WTC11 (cell line): ENCODE data around the gene CYP2C18. TPM values are rescaled to one million over a fixed set of nuclear protein-coding genes. Genes with fewer than 3 reads are reported as not detected.
"Not testable (repeated sequence)": the region's sequence is repeated elsewhere in the genome, so short reads cannot be mapped to it uniquely, and the experiment has no call there.

ENCODE experiments used
- ATAC-seq: fragments of 200-7000 bp; cut with Tn5 transposase; 2 replicates; pipeline ENCODE4 v1.10.0; 2021; ENCODE audit warnings: mild to moderate bottlenecking, moderate library complexity
- CTCF ChIA-PET: fragments of 300-600 bp; sonication (Branson Sonifier 250); formaldehyde crosslinking; loops from one replicate; lab custom pipeline; 2021; ENCODE audit warnings: antibody characterized with exemption; lab: Charles Lee
- POLR2A ChIA-PET: fragments of 350-600 bp; sonication (Branson Sonifier 250); formaldehyde crosslinking; loops from one replicate; lab custom pipeline; 2021; ENCODE audit warnings: antibody characterized with exemption; lab: Charles Lee
- DNase-seq: peaks from one replicate; pipeline ENCODE4 v3.0.0; 2021; ENCODE audit warnings: low spot score
- H3K27ac Mint-ChIP-seq: 2 replicates; pipeline ENCODE4 v1.8.0; 2021; ENCODE audit warnings: mixed read lengths
- H3K27me3 Mint-ChIP-seq: 2 replicates; pipeline ENCODE4 v1.8.0; 2021; ENCODE audit warnings: low read depth, mild to moderate bottlenecking, moderate library complexity, mixed read lengths
- H3K36me3 Mint-ChIP-seq: 2 replicates; pipeline ENCODE4 v1.8.0; 2021; ENCODE audit warnings: mixed read lengths
- H3K4me1 Mint-ChIP-seq: 2 replicates; pipeline ENCODE4 v1.8.0; 2022; ENCODE audit warnings: mixed read lengths
- H3K4me3 Mint-ChIP-seq: 2 replicates; pipeline ENCODE4 v1.8.0; 2021; ENCODE audit warnings: mild to moderate bottlenecking, moderate library complexity, mixed read lengths
- H3K9me3 Mint-ChIP-seq: 2 replicates; pipeline ENCODE4 v1.8.0; 2021; ENCODE audit warnings: mixed read lengths
- AFF4 ChIP-seq: sonication (generic); formaldehyde crosslinking; IDR thresholded peaks from 2 replicates; pipeline ENCODE4 v1.8.1; 2023; ENCODE audit warnings: mild to moderate bottlenecking, missing genetic modification reagents, borderline replicate concordance
- FOXJ3 ChIP-seq: sonication (generic); formaldehyde crosslinking; IDR thresholded peaks from 2 replicates; pipeline ENCODE4 v1.9.0; 2021; ENCODE audit warnings: missing genetic modification reagents, mild to moderate bottlenecking, borderline replicate concordance
- GABPB1 ChIP-seq: sonication (generic); formaldehyde crosslinking; IDR thresholded peaks from 2 replicates; pipeline ENCODE4 v1.8.1; 2023; ENCODE audit warnings: mild to moderate bottlenecking, missing genetic modification reagents
- GRHL2 ChIP-seq: fragments of 250-450 bp; sonication (Bioruptor Pico); IDR thresholded peaks from 2 replicates; pipeline ENCODE4 v1.8.0; 2022; ENCODE audit warnings: mild to moderate bottlenecking, moderate library complexity; ENCODE audit not compliant: insufficient replicate concordance, severe bottlenecking
- HMGA2 ChIP-seq: fragments of 250-450 bp; sonication (Bioruptor Pico); IDR thresholded peaks from 2 replicates; pipeline ENCODE4 v1.4.0; 2021; ENCODE audit warnings: mild to moderate bottlenecking, moderate library complexity
- JUN ChIP-seq: sonication (generic); formaldehyde crosslinking; IDR thresholded peaks from 2 replicates; pipeline ENCODE4 v1.8.0; 2023; ENCODE audit warnings: mild to moderate bottlenecking, missing genetic modification reagents
- KAT7 ChIP-seq: sonication (generic); formaldehyde crosslinking; IDR thresholded peaks from 2 replicates; pipeline ENCODE4 v1.8.1; 2023; ENCODE audit warnings: missing genetic modification reagents, mild to moderate bottlenecking, borderline replicate concordance
- MLX ChIP-seq: sonication (generic); formaldehyde crosslinking; IDR thresholded peaks from 2 replicates; pipeline ENCODE4 v1.8.1; 2023; ENCODE audit warnings: mild to moderate bottlenecking, missing genetic modification reagents, moderate library complexity
- MXD4 ChIP-seq: fragments of 250-450 bp; sonication (Bioruptor Pico); IDR thresholded peaks from 2 replicates; pipeline ENCODE4 v1.8.0; 2021; ENCODE audit warnings: mild to moderate bottlenecking, moderate library complexity, borderline replicate concordance
- MYBL2 ChIP-seq: sonication (generic); formaldehyde crosslinking; IDR thresholded peaks from 2 replicates; pipeline ENCODE4 v1.8.1; 2023; ENCODE audit warnings: mild to moderate bottlenecking, moderate library complexity, missing genetic modification reagents
- NFE2L1 ChIP-seq: sonication (generic); formaldehyde crosslinking; IDR thresholded peaks from 2 replicates; pipeline ENCODE4 v1.8.1; 2023; ENCODE audit warnings: missing genetic modification reagents
- SP1 ChIP-seq: sonication (generic); formaldehyde crosslinking; conservative IDR thresholded peaks from 2 replicates; pipeline ENCODE4 v1.8.1; 2022; ENCODE audit warnings: missing genetic modification reagents
- TP53 ChIP-seq: sonication (generic); formaldehyde crosslinking; IDR thresholded peaks from 2 replicates; pipeline ENCODE4 v1.8.1; 2023; ENCODE audit warnings: mild to moderate bottlenecking, missing genetic modification reagents
- USF1 ChIP-seq: sonication (generic); formaldehyde crosslinking; IDR thresholded peaks from 2 replicates; pipeline ENCODE4 v1.8.0; 2022; ENCODE audit warnings: mild to moderate bottlenecking, missing genetic modification reagents
- ZMAT4 ChIP-seq: fragments of 250-450 bp; sonication (Bioruptor Pico); IDR thresholded peaks from 2 replicates; pipeline ENCODE4 v1.9.0; 2021; ENCODE audit warnings: mild to moderate bottlenecking
- ZNF396 ChIP-seq: fragments of 250-450 bp; sonication (Bioruptor Pico); IDR thresholded peaks from 2 replicates; pipeline ENCODE4 v1.8.0; 2021; ENCODE audit warnings: mild to moderate bottlenecking, moderate library complexity, borderline replicate concordance
- ZNF423 ChIP-seq: fragments of 250-450 bp; sonication (Bioruptor Pico); IDR thresholded peaks from 2 replicates; pipeline ENCODE4 v2.1.2; 2022; ENCODE audit warnings: mild to moderate bottlenecking, moderate library complexity
- total RNA-seq: library from RNA; stranded (reverse); gene quantifications from 3 replicates; pipeline ENCODE4 v1.2.3, GENCODE V29; 2021

Gene CYP2C18
- total RNA-seq, 1 experiment from 2014 or later = 0.28 TPM

GRCh38 chr10:94680544-94680943 lies 3.0 kb upstream of the CYP2C18 start:
- DNase-seq (no peak), ATAC-seq (no peak)
- POLR2A ChIA-PET = no interaction called here
- H3K36me3 Mint-ChIP-seq = no peaks in the 10 kb centered on the region
- H3K27ac Mint-ChIP-seq = no peak overlapping the region
- H3K4me3 Mint-ChIP-seq = no peak overlapping the region
- peaks cover 6% of the 10 kb centered on the region for H3K4me1 Mint-ChIP-seq
- peaks cover 8% of the 10 kb centered on the region for H3K9me3 Mint-ChIP-seq
- TF ChIP-seq MXD4 = no peak
- no peak for TF ChIP-seq AFF4 (CRISPR knock-in tag)
- TF ChIP-seq HMGA2 (CRISPR knock-in tag) = no peak
- no peak for TF ChIP-seq MLX (CRISPR knock-in tag)
- no peak for TF ChIP-seq KAT7 (CRISPR knock-in tag)
- TF ChIP-seq TP53 (CRISPR knock-in tag) = no peak
- no peak for TF ChIP-seq USF1 (CRISPR knock-in tag)
- TF ChIP-seq GABPB1 = peak; percentile 92
- no peak for TF ChIP-seq NFE2L1 (CRISPR knock-in tag)
- TF ChIP-seq, all 79 proteins: peak for 1
- no peaks in the 10 kb centered on the region for H3K27me3 Mint-ChIP-seq
- CTCF ChIA-PET = no interaction called here

- POLR2A ChIA-PET, CTCF ChIA-PET, H3K27me3 Mint-ChIP-seq, H3K36me3 Mint-ChIP-seq, H3K27ac Mint-ChIP-seq, H3K9me3 Mint-ChIP-seq, H3K4me3 Mint-ChIP-seq, H3K4me1 Mint-ChIP-seq, DNase-seq: not testable (repeated sequence)
- peak; percentile 16; the same call in 1 of the 2 replicates for ATAC-seq
Measured at GRCh38 chr10:94682636-94683035, 893 bp upstream of the CYP2C18 start.

GRCh38 chr10:94687625-94688248 lies 4.2 kb downstream of the CYP2C18 start:
- DNase-seq (no peak), ATAC-seq (no peak)
- H3K4me1 Mint-ChIP-seq = peaks cover 3% of the 10 kb centered on the region
- H3K4me3 Mint-ChIP-seq = no peak overlapping the region
- H3K9me3 Mint-ChIP-seq = peaks cover 18% of the 10 kb centered on the region
- CTCF ChIA-PET = interaction anchor here (1.4 kb wide), 1 partner anchor 10 kb away, joined by 4 read pairs; no protein-coding TSS in a partner anchor
- H3K27me3 Mint-ChIP-seq = no peaks in the 10 kb centered on the region
- TF ChIP-seq SP1 = no peak
- TF ChIP-seq JUN (CRISPR knock-in tag) = no peak
- no peak for TF ChIP-seq FOXJ3 (CRISPR knock-in tag)
- no peak for TF ChIP-seq MLX (CRISPR knock-in tag)
- TF ChIP-seq GRHL2 = no peak
- no peak for TF ChIP-seq ZNF423 (CRISPR knock-in tag)
- no peak overlapping the region for H3K27ac Mint-ChIP-seq
- no peaks in the 10 kb centered on the region for H3K36me3 Mint-ChIP-seq
- POLR2A ChIA-PET = no interaction called here

GRCh38 chr10:94706089-94706488 lies 22.6 kb downstream of the CYP2C18 start:
- ChIA-PET CTCF (no interaction called here), POLR2A (no interaction called here)
- H3K9me3 Mint-ChIP-seq = peaks cover 7% of the 10 kb centered on the region
- no peak overlapping the region for H3K27ac Mint-ChIP-seq
- no peaks in the 10 kb centered on the region for H3K36me3 Mint-ChIP-seq
- H3K4me3 Mint-ChIP-seq = no peak overlapping the region
- H3K27me3 Mint-ChIP-seq = peaks cover 3% of the 10 kb centered on the region; the same call in 1 of the 2 replicates
- no peak for DNase-seq
- no peaks in the 10 kb centered on the region for H3K4me1 Mint-ChIP-seq
- no peak for ATAC-seq
- TF ChIP-seq ZMAT4 = no peak
- no peak for TF ChIP-seq ZNF396
- TF ChIP-seq MYBL2 (CRISPR knock-in tag) = no peak
- no peak for TF ChIP-seq AFF4 (CRISPR knock-in tag)
